GM12872 (cell line): ENCODE data around the gene FAP.

Source experiments
- TF ChIP-seq, protein P1 (sequence below): IDR thresholded peaks from 3 replicates; pipeline ENCODE4 v1.5.1; 2011; ENCODE audit warnings: low read depth, mild to moderate bottlenecking, low read length, moderate library complexity; ENCODE audit not compliant: insufficient read depth

Gene FAP

GRCh38 chr2:162188451-162188850, 54.8 kb downstream of the FAP start:
- TF ChIP-seq, protein P1, sequence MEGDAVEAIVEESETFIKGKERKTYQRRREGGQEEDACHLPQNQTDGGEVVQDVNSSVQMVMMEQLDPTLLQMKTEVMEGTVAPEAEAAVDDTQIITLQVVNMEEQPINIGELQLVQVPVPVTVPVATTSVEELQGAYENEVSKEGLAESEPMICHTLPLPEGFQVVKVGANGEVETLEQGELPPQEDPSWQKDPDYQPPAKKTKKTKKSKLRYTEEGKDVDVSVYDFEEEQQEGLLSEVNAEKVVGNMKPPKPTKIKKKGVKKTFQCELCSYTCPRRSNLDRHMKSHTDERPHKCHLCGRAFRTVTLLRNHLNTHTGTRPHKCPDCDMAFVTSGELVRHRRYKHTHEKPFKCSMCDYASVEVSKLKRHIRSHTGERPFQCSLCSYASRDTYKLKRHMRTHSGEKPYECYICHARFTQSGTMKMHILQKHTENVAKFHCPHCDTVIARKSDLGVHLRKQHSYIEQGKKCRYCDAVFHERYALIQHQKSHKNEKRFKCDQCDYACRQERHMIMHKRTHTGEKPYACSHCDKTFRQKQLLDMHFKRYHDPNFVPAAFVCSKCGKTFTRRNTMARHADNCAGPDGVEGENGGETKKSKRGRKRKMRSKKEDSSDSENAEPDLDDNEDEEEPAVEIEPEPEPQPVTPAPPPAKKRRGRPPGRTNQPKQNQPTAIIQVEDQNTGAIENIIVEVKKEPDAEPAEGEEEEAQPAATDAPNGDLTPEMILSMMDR, result no peak

- TF ChIP-seq, protein P1, result no peak
Measured at GRCh38 chr2:162185541-162186232, 57.6 kb downstream of the FAP start.

DNA sequence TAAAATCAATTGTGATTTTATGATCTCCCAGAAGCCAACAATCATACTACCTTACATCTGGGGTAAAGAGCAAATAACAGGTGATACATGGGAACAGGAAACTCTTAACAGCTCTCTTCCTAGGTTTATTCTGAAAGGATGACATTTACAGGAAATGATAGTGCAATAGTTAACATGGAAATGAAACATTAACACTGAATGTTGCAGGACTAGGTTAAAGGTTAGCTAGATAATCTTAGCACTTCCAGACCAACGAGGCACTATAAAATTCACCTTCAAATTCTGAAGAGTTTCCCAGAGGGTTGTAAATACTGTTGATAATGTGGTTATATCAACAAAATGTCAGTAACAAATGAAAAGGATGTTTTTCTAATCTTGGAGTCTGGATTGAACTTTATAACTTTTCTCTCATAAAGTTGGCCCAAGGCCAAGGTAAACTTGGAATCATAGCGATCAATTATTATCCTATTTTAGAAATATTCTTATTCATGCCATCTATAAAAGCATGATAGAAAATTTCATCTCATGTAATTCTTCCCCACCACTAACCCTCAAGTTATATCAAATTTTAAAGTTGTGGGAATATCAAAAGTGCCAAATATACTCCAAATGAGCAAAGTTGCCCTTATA, 58.3 kb downstream of the FAP start:
- TF ChIP-seq, protein P1, result no peak

DNA sequence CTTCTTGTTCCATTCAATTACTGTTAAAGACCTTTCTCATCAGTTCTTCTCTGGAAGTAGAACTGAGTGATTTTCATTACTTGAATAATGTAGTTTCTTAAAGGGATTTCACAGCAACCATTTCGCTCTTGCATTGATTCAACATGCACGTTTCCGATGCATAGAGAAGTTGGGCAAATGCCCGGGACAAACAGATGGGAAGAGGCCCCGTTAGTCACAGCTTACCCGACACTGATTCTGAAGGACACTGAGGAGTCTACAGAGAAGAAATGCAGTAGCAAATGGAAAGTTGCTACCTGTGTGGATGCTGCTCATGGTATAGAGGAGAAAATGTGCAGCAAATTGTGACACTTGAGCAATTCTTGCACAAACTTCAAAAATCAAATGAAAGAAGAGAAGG, 58.9 kb downstream of the FAP start:
- TF ChIP-seq, protein P1, result no peak

- TF ChIP-seq, protein P1, result no peak
Measured at GRCh38 chr2:162182395-162182794, 60.9 kb downstream of the FAP start.

DNA sequence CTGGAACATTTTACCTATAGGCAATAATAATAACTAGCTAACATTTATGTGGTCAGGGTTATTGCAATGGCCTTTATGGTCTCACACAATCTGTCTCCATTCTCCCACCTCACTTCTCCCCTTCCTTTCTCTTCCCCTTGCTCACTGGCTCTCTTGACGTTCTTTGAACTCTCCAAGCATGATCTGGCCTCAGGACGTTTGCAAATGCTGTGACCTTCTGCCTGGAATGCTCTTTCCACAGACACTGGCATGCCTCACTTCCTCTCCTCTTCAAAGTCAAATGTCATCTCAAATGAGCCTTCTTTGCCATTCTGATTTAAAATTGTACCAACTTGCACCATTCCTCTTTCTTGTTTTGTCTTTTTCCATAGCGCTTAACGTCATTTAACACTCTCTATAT, 65.9 kb downstream of the FAP start:
- TF ChIP-seq, protein P1, result no peak

- TF ChIP-seq, protein P1, result no peak
Measured at GRCh38 chr2:162175714-162176113, 67.5 kb downstream of the FAP start.
